Testis (tissue), 3 donors: ENCODE measurements around the gene TSPAN7. TPM values are rescaled to one million over a fixed set of nuclear protein-coding genes. Genes with fewer than 3 reads are reported as not detected.

Experiments used
- DNase-seq: peaks from one replicate; pipeline ENCODE4 v3.0.0-alpha.2; 2019
- H3K27ac ChIP-seq, 2 donors: fragments of 200-600 bp; sonication (generic); one replicate each; pipeline ENCODE4 v1.5.1; 2019
- H3K27me3 ChIP-seq: fragments of 200-600 bp; sonication (generic); one replicate; pipeline ENCODE4 v1.5.1; 2019
- H3K36me3 ChIP-seq: fragments of 200-600 bp; sonication (generic); one replicate; pipeline ENCODE4 v1.5.1; 2017; ENCODE audit warnings: low read depth; ENCODE audit errors: missing control alignments
- H3K4me1 ChIP-seq: fragments of 200-600 bp; sonication (generic); one replicate; pipeline ENCODE4 v1.5.1; 2019
- H3K4me3 ChIP-seq, 2 donors: fragments of 200-600 bp; sonication (generic); one replicate each; pipeline ENCODE4 v1.5.1; 2017 to 2019
- H3K9me3 ChIP-seq: fragments of 200-600 bp; sonication (generic); one replicate; pipeline ENCODE4 v1.5.1; 2017
- POLR2A ChIP-seq: fragments of 450-650 bp; IDR thresholded peaks from one replicate; pipeline ENCODE4 v1.6.1; 2017; ENCODE audit warnings: antibody characterized with exemption, mild to moderate bottlenecking, moderate library complexity
- WGBS, 2 donors: methylation state at CpG; one replicate each; pipeline ENCODE4 v1.1.5; 2018; 5-methylcytosine and 5-hydroxymethylcytosine counted together
- intact Hi-C: fragments of 100-400 bp; cut with DNase I; formaldehyde crosslinking; loops from one replicate; pipeline ENCODE4 v1.15.1; 2023; ENCODE audit warnings: low total_unique reads
- polyA plus RNA-seq: library from polyadenylated mRNA; stranded (reverse); fragments of 350-450 nt; fragmentation: Illumina TruSeq; extraction: RNeasy Lipid Tissue Mini Kit (QIAGEN cat#74804); gene quantifications from one replicate; pipeline ENCODE4 v1.2.3, GENCODE V29; 2014; ENCODE audit warnings: low read depth, low replicate concordance; ENCODE audit not compliant: insufficient read depth
- total RNA-seq, 2 donors: library from RNA; depleted of rRNA; stranded (reverse); fragments of >200 nt; gene quantifications; one replicate each; pipeline ENCODE4 v1.2.3, GENCODE V29; 2016
- TF ChIP-seq, protein P1 (sequence below), 3 experiments: fragments of 450-650 bp in 2 of 3; fragments of 200-600 bp in 1 of 3; sonication (generic) in 1 of 3; IDR thresholded peaks; one replicate each; pipeline ENCODE4 v1.5.1; 2016 to 2019; ENCODE audit warnings: antibody characterized with exemption in 3 of 3, mild to moderate bottlenecking in 2 of 3, moderate library complexity in 1 of 3

TSPAN7 gene
- total and polyA plus RNA-seq, 3 donors from 2014 or later: 5.7 to 21.5 (median 6.4) TPM

DNA sequence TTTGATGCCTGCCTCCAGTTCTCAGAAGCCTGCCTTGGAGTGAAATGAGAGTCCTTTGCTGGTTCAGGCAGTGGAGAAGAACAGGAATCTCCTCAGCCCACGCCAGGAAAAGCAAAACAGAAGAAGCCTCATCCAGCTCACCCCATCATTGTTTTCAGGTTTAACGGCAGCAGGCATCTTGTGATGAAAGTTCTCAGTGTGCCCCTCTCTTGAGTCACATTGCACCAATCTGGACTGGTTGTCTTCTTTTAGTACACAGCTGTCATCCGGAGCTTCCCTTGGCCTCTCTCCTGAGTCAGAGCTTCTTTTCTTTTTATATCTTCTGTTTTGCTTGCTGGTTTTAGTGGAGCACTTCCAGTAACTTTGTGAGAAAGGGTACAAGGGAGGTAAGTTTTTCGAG, 50.9 kb downstream of the TSPAN7 start:
- Histone ChIP-seq H3K4me1 (no peaks in the 10 kb centered on the region), H3K4me3 (no peak overlapping the region), H3K27ac (no peak overlapping the region), H3K36me3 (no peaks in the 10 kb centered on the region), H3K27me3 (no peaks in the 10 kb centered on the region), H3K9me3 (no peaks in the 10 kb centered on the region)
- WGBS, 2 donors: 34 to 41% methylated on average over 2 to 4 of the region's 4 CpGs
- no peak for DNase-seq
- TF ChIP-seq POLR2A: no peak
- TF ChIP-seq, protein P1, sequence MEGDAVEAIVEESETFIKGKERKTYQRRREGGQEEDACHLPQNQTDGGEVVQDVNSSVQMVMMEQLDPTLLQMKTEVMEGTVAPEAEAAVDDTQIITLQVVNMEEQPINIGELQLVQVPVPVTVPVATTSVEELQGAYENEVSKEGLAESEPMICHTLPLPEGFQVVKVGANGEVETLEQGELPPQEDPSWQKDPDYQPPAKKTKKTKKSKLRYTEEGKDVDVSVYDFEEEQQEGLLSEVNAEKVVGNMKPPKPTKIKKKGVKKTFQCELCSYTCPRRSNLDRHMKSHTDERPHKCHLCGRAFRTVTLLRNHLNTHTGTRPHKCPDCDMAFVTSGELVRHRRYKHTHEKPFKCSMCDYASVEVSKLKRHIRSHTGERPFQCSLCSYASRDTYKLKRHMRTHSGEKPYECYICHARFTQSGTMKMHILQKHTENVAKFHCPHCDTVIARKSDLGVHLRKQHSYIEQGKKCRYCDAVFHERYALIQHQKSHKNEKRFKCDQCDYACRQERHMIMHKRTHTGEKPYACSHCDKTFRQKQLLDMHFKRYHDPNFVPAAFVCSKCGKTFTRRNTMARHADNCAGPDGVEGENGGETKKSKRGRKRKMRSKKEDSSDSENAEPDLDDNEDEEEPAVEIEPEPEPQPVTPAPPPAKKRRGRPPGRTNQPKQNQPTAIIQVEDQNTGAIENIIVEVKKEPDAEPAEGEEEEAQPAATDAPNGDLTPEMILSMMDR (IDR thresholded peaks at IDR 0.05): no peak
- intact Hi-C loops: no loop called here

DNA sequence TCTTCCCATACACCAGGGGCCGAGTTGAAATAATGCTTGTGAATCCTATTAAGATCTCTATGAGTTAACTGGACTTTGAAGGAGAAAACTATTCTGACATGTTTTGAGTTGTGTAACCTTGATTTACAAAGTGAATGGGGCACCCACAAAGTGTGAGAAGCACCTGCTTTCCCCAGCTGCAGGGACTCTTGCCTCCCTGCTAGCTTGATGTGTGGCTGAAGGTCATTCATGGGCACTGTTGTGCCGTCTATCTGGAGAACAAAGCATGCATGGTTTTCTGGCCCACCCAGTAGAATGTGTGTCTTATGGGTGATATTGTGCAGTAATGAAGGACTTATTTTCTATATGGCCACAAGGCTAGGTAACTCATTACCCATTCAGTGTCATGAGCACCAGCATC, 53.1 kb downstream of the TSPAN7 start:
- no peaks in the 10 kb centered on the region for H3K4me1 ChIP-seq
- no peaks in the 10 kb centered on the region for H3K27me3 ChIP-seq
- no peak overlapping the region for H3K4me3 ChIP-seq
- TF ChIP-seq, protein P1 (IDR thresholded peaks at IDR 0.05): no peak
- no peak for TF ChIP-seq POLR2A
- no peaks in the 10 kb centered on the region for H3K9me3 ChIP-seq
- H3K27ac ChIP-seq: no peak overlapping the region
- 39 to 58% methylated on average over 2 of the region's 2 CpGs for WGBS, 2 donors
- DNase-seq: no peak
- intact Hi-C loops: no loop called here
- no peaks in the 10 kb centered on the region for H3K36me3 ChIP-seq

DNA sequence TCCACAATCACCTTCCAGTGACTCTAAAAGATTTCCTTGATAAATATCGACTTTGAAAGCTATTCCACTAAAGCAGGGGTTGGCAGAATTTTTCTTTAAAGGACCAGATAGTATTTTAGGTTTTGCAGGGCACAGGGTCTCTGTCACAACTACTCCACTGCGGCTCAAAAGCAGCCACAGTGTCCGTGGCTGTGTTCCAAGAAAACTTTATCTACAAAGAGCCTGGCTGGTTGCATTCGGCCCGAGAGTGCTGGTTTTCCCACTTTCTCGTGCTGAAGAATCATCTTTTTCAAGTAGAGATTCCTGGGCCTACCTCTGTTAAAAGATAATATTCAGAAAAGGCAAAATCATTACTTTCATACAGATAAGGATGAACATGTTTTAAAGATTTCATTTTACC, 55.6 kb downstream of the TSPAN7 start:
- Histone ChIP-seq H3K4me3 (no peak overlapping the region), H3K9me3 (no peaks in the 10 kb centered on the region), H3K4me1 (no peaks in the 10 kb centered on the region), H3K27ac (no peak overlapping the region), H3K27me3 (no peaks in the 10 kb centered on the region), H3K36me3 (no peaks in the 10 kb centered on the region)
- intact Hi-C loops: no loop called here
- peak; percentile 12 for DNase-seq
- 41 to 70% methylated on average over 6 of the region's 6 CpGs for WGBS, 2 donors
- no peak for TF ChIP-seq POLR2A
- TF ChIP-seq, protein P1 (IDR thresholded peaks at IDR 0.05): no peak

DNA sequence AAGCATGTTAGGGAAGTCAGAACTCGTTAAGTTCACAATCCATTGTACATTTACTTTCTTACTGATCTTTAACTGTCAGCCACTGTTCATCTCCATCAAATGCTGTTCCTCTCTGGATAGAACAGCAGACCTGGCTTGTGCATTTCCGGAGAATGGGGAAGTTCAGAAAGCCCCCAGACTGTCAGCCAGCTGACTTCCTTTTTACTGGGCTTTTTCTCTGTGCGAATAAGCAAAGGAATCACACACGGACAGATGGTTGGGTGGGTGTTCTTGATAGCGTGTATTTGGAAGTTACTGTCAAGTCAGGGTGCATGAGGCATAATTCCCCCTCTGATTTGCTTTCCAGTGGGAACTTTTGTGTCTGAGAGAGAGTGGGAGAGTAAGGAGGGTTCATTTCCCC, 56.8 kb downstream of the TSPAN7 start:
- H3K36me3 ChIP-seq: no peaks in the 10 kb centered on the region
- no peak overlapping the region for H3K4me3 ChIP-seq
- WGBS, 2 donors: 80 to 84% methylated on average over 3 to 5 of the region's 5 CpGs
- DNase-seq: no peak
- no peak overlapping the region for H3K27ac ChIP-seq
- no peaks in the 10 kb centered on the region for H3K27me3 ChIP-seq
- H3K4me1 ChIP-seq: no peaks in the 10 kb centered on the region
- intact Hi-C loops: no loop called here
- H3K9me3 ChIP-seq: no peaks in the 10 kb centered on the region
- no peak for TF ChIP-seq POLR2A
- TF ChIP-seq, protein P1 (IDR thresholded peaks at IDR 0.05): no peak

DNA sequence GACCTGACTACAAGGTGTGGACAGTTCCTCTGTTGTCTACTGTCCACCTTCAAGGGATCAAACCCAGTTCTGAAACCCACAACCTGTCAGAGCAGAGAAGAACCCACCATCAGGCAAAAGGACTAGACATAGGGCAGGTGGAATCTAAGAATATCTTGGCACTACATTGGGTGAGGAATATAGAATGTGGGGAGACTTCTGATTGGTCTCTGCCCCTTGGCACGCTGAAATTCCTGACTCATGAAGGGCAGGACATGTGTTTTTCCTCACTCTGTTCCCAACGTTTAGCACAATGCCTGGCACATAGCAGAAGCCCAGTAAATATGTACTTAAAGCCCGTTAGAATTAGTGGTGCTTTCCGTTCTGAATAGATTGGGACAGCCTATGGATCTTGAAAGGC, 59.3 kb downstream of the TSPAN7 start:
- H3K27ac ChIP-seq: no peak overlapping the region
- no peak for DNase-seq
- 88 to 89% methylated on average over 4 of the region's 4 CpGs for WGBS, 2 donors
- H3K9me3 ChIP-seq: no peaks in the 10 kb centered on the region
- TF ChIP-seq, protein P1 (IDR thresholded peaks at IDR 0.05): no peak
- TF ChIP-seq POLR2A: no peak
- intact Hi-C loops: no loop called here
- H3K4me1 ChIP-seq: no peaks in the 10 kb centered on the region
- H3K27me3 ChIP-seq: no peaks in the 10 kb centered on the region
- H3K36me3 ChIP-seq: no peaks in the 10 kb centered on the region
- H3K4me3 ChIP-seq: no peak overlapping the region
